Activated naive CD4-positive, alpha-beta T cell treated with anti-CD3 and anti-CD28 coated beads, Interleukin-2, amount 50 U/mL, for 24 hours (primary cell): ENCODE measurements around the gene ADD2.

Source experiments
- H3K27ac Mint-ChIP-seq: one replicate; pipeline ENCODE4 v1.8.0; 2021; ENCODE audit warnings: mild to moderate bottlenecking, mixed read lengths
- H3K27me3 Mint-ChIP-seq: one replicate; pipeline ENCODE4 v1.8.0; 2021; ENCODE audit warnings: mixed read lengths
- H3K36me3 Mint-ChIP-seq: one replicate; pipeline ENCODE4 v1.8.0; 2021; ENCODE audit warnings: mixed read lengths
- H3K4me1 Mint-ChIP-seq: one replicate; pipeline ENCODE4 v1.8.0; 2021; ENCODE audit warnings: mixed read lengths
- H3K4me3 Mint-ChIP-seq: one replicate; pipeline ENCODE4 v1.8.0; 2021; ENCODE audit warnings: mild to moderate bottlenecking, mixed read lengths
- H3K9me3 Mint-ChIP-seq: one replicate; pipeline ENCODE4 v1.8.0; 2021; ENCODE audit warnings: mixed read lengths

The ADD2 gene

GRCh38 chr2:70769450-70769849 is 1.4 kb upstream of the ADD2 start:
- Mint-ChIP-seq H3K27me3 (peaks cover 14% of the 10 kb centered on the region), H3K36me3 (no peaks in the 10 kb centered on the region), H3K4me3 (no peak overlapping the region), H3K27ac (no peak overlapping the region), H3K4me1 (peaks cover 15% of the 10 kb centered on the region), H3K9me3 (no peaks in the 10 kb centered on the region)

- Mint-ChIP-seq H3K4me1 (peaks cover 15% of the 10 kb centered on the region), H3K9me3 (no peaks in the 10 kb centered on the region), H3K4me3 (peak overlapping the region; percentile 84)
Measured at GRCh38 chr2:70768590-70769085, 638 bp upstream of the ADD2 start.

GRCh38 chr2:70767079-70767698 is 811 bp downstream of the ADD2 start:
- Mint-ChIP-seq H3K27ac (peak overlapping the region; percentile 52), H3K4me3 (peak overlapping the region; percentile 89), H3K4me1 (peaks cover 15% of the 10 kb centered on the region), H3K36me3 (no peaks in the 10 kb centered on the region), H3K9me3 (no peaks in the 10 kb centered on the region), H3K27me3 (peaks cover 7% of the 10 kb centered on the region)

More at GRCh38 chr2:70768590-70769085, 638 bp upstream of the ADD2 start:
- Mint-ChIP-seq H3K36me3 (no peaks in the 10 kb centered on the region), H3K27ac (peak overlapping the region; percentile 83), H3K27me3 (peaks cover 8% of the 10 kb centered on the region)

- peaks cover 7% of the 10 kb centered on the region for H3K27me3 Mint-ChIP-seq
- peak overlapping the region; percentile 52 for H3K27ac Mint-ChIP-seq
- no peaks in the 10 kb centered on the region for H3K36me3 Mint-ChIP-seq
- H3K9me3 Mint-ChIP-seq = no peaks in the 10 kb centered on the region
- peaks cover 15% of the 10 kb centered on the region for H3K4me1 Mint-ChIP-seq
- H3K4me3 Mint-ChIP-seq = peak overlapping the region; percentile 80
Measured at GRCh38 chr2:70766357-70767078, 1.5 kb downstream of the ADD2 start.

GRCh38 chr2:70765507-70765906 is 2.5 kb downstream of the ADD2 start:
- no peaks in the 10 kb centered on the region for H3K36me3 Mint-ChIP-seq
- peaks cover 15% of the 10 kb centered on the region for H3K4me1 Mint-ChIP-seq
- no peaks in the 10 kb centered on the region for H3K9me3 Mint-ChIP-seq
- peaks cover 7% of the 10 kb centered on the region for H3K27me3 Mint-ChIP-seq
- H3K27ac Mint-ChIP-seq = no peak overlapping the region
- H3K4me3 Mint-ChIP-seq = no peak overlapping the region

- no peaks in the 10 kb centered on the region for H3K4me1 Mint-ChIP-seq
- H3K27me3 Mint-ChIP-seq = no peaks in the 10 kb centered on the region
- no peak overlapping the region for H3K27ac Mint-ChIP-seq
- H3K36me3 Mint-ChIP-seq = no peaks in the 10 kb centered on the region
- H3K4me3 Mint-ChIP-seq = no peak overlapping the region
- no peaks in the 10 kb centered on the region for H3K9me3 Mint-ChIP-seq
Measured at GRCh38 chr2:70759446-70759845, 8.6 kb downstream of the ADD2 start.

- Mint-ChIP-seq H3K4me3 (no peak overlapping the region), H3K27me3 (no peaks in the 10 kb centered on the region), H3K27ac (no peak overlapping the region), H3K9me3 (no peaks in the 10 kb centered on the region), H3K36me3 (no peaks in the 10 kb centered on the region), H3K4me1 (no peaks in the 10 kb centered on the region)
Measured at GRCh38 chr2:70757966-70758365, 10.0 kb downstream of the ADD2 start.

GRCh38 chr2:70757360-70757759 is 10.6 kb downstream of the ADD2 start:
- no peaks in the 10 kb centered on the region for H3K27me3 Mint-ChIP-seq
- H3K4me1 Mint-ChIP-seq = no peaks in the 10 kb centered on the region
- no peaks in the 10 kb centered on the region for H3K9me3 Mint-ChIP-seq
- H3K36me3 Mint-ChIP-seq = no peaks in the 10 kb centered on the region
- no peak overlapping the region for H3K27ac Mint-ChIP-seq
- no peak overlapping the region for H3K4me3 Mint-ChIP-seq

GRCh38 chr2:70756128-70756527 is 11.9 kb downstream of the ADD2 start:
- no peaks in the 10 kb centered on the region for H3K27me3 Mint-ChIP-seq
- H3K36me3 Mint-ChIP-seq = no peaks in the 10 kb centered on the region
- no peak overlapping the region for H3K27ac Mint-ChIP-seq
- H3K9me3 Mint-ChIP-seq = no peaks in the 10 kb centered on the region
- H3K4me3 Mint-ChIP-seq = no peak overlapping the region
- no peaks in the 10 kb centered on the region for H3K4me1 Mint-ChIP-seq

- H3K9me3 Mint-ChIP-seq = no peaks in the 10 kb centered on the region
- no peaks in the 10 kb centered on the region for H3K36me3 Mint-ChIP-seq
- H3K27ac Mint-ChIP-seq = no peak overlapping the region
- no peaks in the 10 kb centered on the region for H3K4me1 Mint-ChIP-seq
- H3K4me3 Mint-ChIP-seq = no peak overlapping the region
- H3K27me3 Mint-ChIP-seq = no peaks in the 10 kb centered on the region
Measured at GRCh38 chr2:70753902-70754301, 14.1 kb downstream of the ADD2 start.

- no peak overlapping the region for H3K27ac Mint-ChIP-seq
- H3K4me3 Mint-ChIP-seq = no peak overlapping the region
- no peaks in the 10 kb centered on the region for H3K4me1 Mint-ChIP-seq
- H3K9me3 Mint-ChIP-seq = no peaks in the 10 kb centered on the region
- H3K27me3 Mint-ChIP-seq = no peaks in the 10 kb centered on the region
- H3K36me3 Mint-ChIP-seq = no peaks in the 10 kb centered on the region
Measured at GRCh38 chr2:70753031-70753430, 15.0 kb downstream of the ADD2 start.

- no peak overlapping the region for H3K27ac Mint-ChIP-seq
Measured at GRCh38 chr2:70752396-70752795, 15.6 kb downstream of the ADD2 start.

GRCh38 chr2:70751881-70752280 is 16.1 kb downstream of the ADD2 start:
- Mint-ChIP-seq H3K9me3 (no peaks in the 10 kb centered on the region), H3K27me3 (no peaks in the 10 kb centered on the region), H3K27ac (no peak overlapping the region), H3K4me1 (no peaks in the 10 kb centered on the region), H3K4me3 (no peak overlapping the region), H3K36me3 (no peaks in the 10 kb centered on the region)

More at GRCh38 chr2:70752396-70752795, 15.6 kb downstream of the ADD2 start:
- Mint-ChIP-seq H3K27me3 (no peaks in the 10 kb centered on the region), H3K4me3 (no peak overlapping the region), H3K9me3 (no peaks in the 10 kb centered on the region), H3K36me3 (no peaks in the 10 kb centered on the region), H3K4me1 (no peaks in the 10 kb centered on the region)

GRCh38 chr2:70750320-70750719 is 17.7 kb downstream of the ADD2 start:
- Mint-ChIP-seq H3K27me3 (no peaks in the 10 kb centered on the region), H3K36me3 (no peaks in the 10 kb centered on the region), H3K4me3 (no peak overlapping the region), H3K27ac (no peak overlapping the region), H3K4me1 (no peaks in the 10 kb centered on the region), H3K9me3 (no peaks in the 10 kb centered on the region)

GRCh38 chr2:70748002-70748784 is 19.8 kb downstream of the ADD2 start:
- Mint-ChIP-seq H3K4me1 (no peaks in the 10 kb centered on the region), H3K9me3 (no peaks in the 10 kb centered on the region), H3K36me3 (no peaks in the 10 kb centered on the region), H3K4me3 (no peak overlapping the region), H3K27ac (no peak overlapping the region), H3K27me3 (no peaks in the 10 kb centered on the region)

- H3K27ac Mint-ChIP-seq = no peak overlapping the region
- no peaks in the 10 kb centered on the region for H3K4me1 Mint-ChIP-seq
- H3K4me3 Mint-ChIP-seq = no peak overlapping the region
- no peaks in the 10 kb centered on the region for H3K9me3 Mint-ChIP-seq
- H3K36me3 Mint-ChIP-seq = no peaks in the 10 kb centered on the region
- H3K27me3 Mint-ChIP-seq = no peaks in the 10 kb centered on the region
Measured at GRCh38 chr2:70747284-70747683, 20.7 kb downstream of the ADD2 start.
